ENCODE data around the gene SCYL3.

SCYL3 gene

DNA sequence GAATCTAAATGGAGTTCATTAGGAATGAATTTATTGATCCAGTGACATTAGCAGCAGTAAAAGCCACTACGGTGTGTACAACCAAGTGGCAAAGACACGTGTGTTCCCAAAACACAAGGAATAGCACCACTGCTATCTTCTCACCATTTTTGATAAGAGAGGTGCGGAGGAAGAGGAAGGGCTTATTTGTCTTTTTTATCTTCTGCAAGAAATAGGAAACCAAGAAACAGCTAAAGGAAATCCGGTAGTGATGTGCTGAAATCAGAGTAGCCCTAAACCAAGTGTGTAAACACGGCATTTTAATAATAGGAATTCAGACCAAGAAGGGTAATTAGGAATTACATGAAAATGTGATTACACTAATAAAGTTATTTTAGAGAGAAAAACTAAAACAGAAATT is 9.1 kb upstream of the SCYL3 start:
- DNase-seq: no peak
- Histone ChIP-seq H3K36me3 (no peaks in the 10 kb centered on the region), H3K4me3 (ENCODE audit: low read depth, low read length) (no peak overlapping the region), H3K4me1 (no peaks in the 10 kb centered on the region), H3K9me3 (no peaks in the 10 kb centered on the region), H3K27me3 (peaks cover 38% of the 10 kb centered on the region)
- TF ChIP-seq, protein P1, sequence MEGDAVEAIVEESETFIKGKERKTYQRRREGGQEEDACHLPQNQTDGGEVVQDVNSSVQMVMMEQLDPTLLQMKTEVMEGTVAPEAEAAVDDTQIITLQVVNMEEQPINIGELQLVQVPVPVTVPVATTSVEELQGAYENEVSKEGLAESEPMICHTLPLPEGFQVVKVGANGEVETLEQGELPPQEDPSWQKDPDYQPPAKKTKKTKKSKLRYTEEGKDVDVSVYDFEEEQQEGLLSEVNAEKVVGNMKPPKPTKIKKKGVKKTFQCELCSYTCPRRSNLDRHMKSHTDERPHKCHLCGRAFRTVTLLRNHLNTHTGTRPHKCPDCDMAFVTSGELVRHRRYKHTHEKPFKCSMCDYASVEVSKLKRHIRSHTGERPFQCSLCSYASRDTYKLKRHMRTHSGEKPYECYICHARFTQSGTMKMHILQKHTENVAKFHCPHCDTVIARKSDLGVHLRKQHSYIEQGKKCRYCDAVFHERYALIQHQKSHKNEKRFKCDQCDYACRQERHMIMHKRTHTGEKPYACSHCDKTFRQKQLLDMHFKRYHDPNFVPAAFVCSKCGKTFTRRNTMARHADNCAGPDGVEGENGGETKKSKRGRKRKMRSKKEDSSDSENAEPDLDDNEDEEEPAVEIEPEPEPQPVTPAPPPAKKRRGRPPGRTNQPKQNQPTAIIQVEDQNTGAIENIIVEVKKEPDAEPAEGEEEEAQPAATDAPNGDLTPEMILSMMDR (IDR thresholded peaks at IDR 0.05; ENCODE audit: low read depth, low read length): no peak

DNA sequence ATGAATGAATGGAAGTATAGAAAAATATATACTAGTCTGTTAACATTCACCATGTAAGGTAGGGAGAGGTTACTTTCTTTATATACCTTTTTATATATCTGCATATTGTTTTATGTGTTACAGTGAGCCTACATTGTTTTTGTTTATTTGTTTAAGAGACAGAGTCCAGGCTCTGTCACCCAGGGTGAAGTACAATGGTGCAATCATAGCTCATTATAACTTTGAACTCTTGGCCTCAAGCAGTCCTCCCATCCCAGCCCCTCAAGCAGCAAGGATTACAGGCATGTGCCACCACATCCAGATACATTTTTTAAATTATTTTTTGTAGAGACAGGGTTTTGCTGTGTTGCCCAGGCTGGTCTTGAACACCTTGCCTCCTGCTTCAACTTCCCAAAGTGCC is 7.4 kb upstream of the SCYL3 start:
- Histone ChIP-seq H3K9me3 (no peaks in the 10 kb centered on the region), H3K4me3 (ENCODE audit: low read depth, low read length) (no peak overlapping the region), H3K27me3 (peaks cover 38% of the 10 kb centered on the region), H3K4me1 (no peaks in the 10 kb centered on the region), H3K36me3 (no peaks in the 10 kb centered on the region)
- DNase-seq: no peak
- TF ChIP-seq, protein P1 (IDR thresholded peaks at IDR 0.05; ENCODE audit: low read depth, low read length): no peak

DNA sequence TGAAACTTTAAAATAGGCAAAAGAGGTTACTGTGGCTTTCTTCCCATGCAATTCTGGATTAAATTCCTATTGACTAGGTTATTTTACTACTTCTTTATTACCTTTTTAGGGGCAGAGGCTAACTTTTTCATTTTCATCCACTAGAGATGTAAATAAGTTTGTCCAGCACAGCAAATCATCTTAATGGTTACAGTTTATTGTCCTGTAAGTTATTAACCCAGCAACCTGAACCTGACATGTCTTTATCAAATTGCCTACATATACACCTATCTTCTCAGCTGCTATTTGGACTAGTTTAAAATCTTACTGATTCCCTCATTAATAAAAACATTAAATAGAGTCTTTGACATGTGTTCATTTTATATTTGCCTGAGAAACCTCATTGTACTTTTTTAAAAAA is 6.9 kb upstream of the SCYL3 start:
- H3K4me1 ChIP-seq: no peaks in the 10 kb centered on the region
- TF ChIP-seq, protein P1 (IDR thresholded peaks at IDR 0.05; ENCODE audit: low read depth, low read length): no peak
- H3K36me3 ChIP-seq: no peaks in the 10 kb centered on the region
- no peaks in the 10 kb centered on the region for H3K9me3 ChIP-seq
- no peak overlapping the region for H3K4me3 ChIP-seq (ENCODE audit: low read depth, low read length)
- H3K27me3 ChIP-seq: peaks cover 38% of the 10 kb centered on the region
- DNase-seq: no peak

DNA sequence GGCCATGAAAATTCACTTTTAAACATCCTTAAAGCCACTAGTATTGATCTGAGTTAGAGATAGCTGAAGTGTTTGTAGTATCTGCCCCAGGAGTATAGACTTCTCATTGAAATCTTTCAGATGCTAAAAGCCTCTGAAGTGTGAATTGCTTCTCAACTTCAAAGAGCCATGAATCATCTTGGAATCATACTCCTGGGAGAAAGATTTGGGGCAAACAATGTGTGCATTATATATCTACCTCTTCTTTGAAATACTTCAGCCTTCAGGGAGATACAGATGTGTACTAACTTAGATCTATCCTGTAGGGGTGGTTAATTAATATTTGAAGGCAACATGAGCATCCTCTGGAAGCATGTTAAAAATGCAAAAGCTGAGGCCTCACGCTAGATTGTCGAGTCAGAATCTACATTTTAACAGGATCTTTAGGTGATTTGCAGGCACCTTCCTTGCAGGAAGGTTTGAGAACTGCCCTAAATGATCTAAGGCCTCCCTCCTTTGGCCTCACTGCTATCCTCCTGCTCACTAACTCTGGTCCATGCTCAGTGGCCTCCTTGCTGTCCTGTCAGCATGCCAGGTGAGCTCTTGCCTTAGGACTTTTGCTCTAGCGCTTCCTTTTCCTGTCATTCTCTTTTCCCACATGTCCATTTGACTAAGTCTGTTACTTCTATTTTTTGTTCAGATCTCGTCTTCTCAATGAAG is 6.0 kb upstream of the SCYL3 start:
- TF ChIP-seq, protein P1 (IDR thresholded peaks at IDR 0.05; ENCODE audit: low read depth, low read length): no peak
- DNase-seq: no peak
- Histone ChIP-seq H3K9me3 (no peaks in the 10 kb centered on the region), H3K27me3 (peaks cover 38% of the 10 kb centered on the region), H3K4me1 (no peaks in the 10 kb centered on the region), H3K4me3 (ENCODE audit: low read depth, low read length) (no peak overlapping the region), H3K36me3 (no peaks in the 10 kb centered on the region)

GRCh38 chr1:169896013-169896412 is 2.3 kb upstream of the SCYL3 start:
- Histone ChIP-seq H3K36me3 (no peaks in the 10 kb centered on the region), H3K27me3 (peaks cover 21% of the 10 kb centered on the region), H3K9me3 (no peaks in the 10 kb centered on the region), H3K4me3 (ENCODE audit: low read depth, low read length) (no peak overlapping the region), H3K4me1 (no peaks in the 10 kb centered on the region; the same call in 1 of the 2 replicates)
- TF ChIP-seq, protein P1 (IDR thresholded peaks at IDR 0.05; ENCODE audit: low read depth, low read length): no peak
- DNase-seq: no peak

GRCh38 chr1:169894424-169895145 is 889 bp upstream of the SCYL3 start:
- no peak for DNase-seq
- H3K9me3 ChIP-seq: no peaks in the 10 kb centered on the region
- H3K4me3 ChIP-seq (ENCODE audit: low read depth, low read length): peak overlapping the region; percentile 83
- TF ChIP-seq, protein P1 (IDR thresholded peaks at IDR 0.05; ENCODE audit: low read depth, low read length): no peak
- H3K4me1 ChIP-seq: no peaks in the 10 kb centered on the region; the same call in 1 of the 2 replicates
- H3K27me3 ChIP-seq: peaks cover 7% of the 10 kb centered on the region
- H3K36me3 ChIP-seq: no peaks in the 10 kb centered on the region

Data from BE2C (cell line).